GM18498 (cell line): ENCODE results near the gene PLA2G6.
"Not testable (repeated sequence)": the region's sequence is repeated elsewhere in the genome, so short reads cannot be mapped to it uniquely, and the experiment has no call there.

Experiments used
- ATAC-seq: cut with Tn5 transposase; IDR thresholded peaks from one replicate; pipeline ENCODE4 v1.9.1; 2021; ENCODE audit warnings: mild to moderate bottlenecking, moderate library complexity; ENCODE audit not compliant: unreplicated experiment

Gene PLA2G6

DNA sequence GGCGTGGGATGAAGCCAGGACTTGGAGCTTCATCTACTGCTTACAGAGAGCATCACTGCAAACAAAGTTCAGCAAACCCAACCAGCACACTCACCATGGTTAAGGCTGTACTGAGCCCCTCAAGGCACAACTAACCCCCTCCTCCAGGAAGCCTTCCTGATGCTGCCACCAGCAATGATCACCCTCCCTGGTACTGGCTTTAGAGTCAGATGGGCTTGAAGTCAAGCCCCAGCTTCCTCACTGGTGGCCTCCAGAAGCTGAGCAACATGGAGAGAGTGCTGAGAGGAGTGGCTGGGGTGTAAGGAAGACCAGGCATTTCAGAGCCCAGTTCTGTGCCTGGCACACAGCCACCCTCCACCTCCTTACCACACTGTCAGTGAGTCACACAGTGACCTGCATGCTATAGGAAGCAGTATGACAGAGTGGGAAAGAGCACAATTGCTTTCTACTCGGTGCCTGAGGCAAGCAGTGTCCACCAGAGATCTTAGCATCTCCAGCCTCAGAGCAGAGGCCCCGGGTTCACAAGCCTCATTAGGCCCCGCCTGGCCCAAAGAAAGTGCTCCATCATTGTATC is 46.4 kb downstream of the PLA2G6 start:
- ATAC-seq: no peak

DNA sequence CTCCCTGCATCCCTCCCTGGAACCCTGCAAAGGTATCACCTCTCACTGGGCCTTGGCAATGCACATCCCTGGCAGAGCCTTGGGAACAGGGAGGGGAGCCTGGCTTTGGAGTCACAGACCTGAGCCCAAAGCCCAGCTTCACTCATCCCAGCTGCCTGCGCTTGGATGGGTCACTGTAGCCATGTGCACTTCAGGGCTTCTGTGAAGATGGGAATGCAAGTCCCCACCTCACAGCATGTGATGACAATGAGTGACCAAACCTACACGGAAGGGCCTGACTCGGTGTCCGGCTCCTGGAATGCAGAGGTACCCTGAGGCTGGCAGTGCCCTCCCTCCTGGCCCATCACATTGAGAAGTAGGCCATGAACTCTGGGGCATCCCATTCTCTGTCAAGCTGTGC is 48.3 kb downstream of the PLA2G6 start:
- no peak for ATAC-seq

GRCh38 chr22:38132794-38133193 is 48.8 kb downstream of the PLA2G6 start:
- ATAC-seq: no peak

DNA sequence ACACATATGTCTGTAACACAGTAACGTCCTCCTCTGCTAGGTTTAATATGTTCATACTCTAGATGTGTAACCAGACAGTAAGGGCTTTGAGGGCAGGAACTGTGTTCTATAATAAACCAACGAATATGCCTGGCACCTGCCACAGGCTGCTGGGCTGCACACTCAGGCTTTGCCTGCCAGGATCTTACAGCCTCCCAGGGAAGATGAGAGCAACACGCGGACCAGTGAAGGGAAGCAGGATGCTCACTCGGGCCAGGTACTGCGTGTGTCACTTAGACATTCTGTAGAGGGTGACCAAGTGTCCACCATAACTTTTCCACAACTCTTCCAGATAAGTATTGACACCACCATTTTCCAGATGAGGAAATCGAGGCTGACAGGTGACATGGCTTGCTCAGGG is 49.5 kb downstream of the PLA2G6 start:
- ATAC-seq: no peak

DNA sequence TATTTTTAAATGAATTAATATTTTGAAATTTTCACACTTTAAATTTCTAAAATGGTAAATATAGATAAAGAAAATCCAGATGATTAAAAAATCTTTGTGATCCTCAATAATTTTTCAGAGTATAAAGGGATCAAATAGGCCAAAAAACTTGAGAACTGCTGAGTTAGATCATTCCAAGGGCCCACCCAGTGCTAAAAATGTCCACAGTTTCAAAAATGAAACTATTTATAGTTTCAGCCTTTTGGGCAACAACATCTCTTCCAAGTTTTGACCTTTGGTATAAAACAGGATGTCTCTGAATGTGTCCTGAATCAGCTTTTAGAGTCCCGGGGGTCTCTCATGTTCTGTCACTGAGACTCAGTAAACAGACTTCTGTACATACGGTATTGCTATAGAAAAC is 50.2 kb downstream of the PLA2G6 start:
- ATAC-seq: no peak

DNA sequence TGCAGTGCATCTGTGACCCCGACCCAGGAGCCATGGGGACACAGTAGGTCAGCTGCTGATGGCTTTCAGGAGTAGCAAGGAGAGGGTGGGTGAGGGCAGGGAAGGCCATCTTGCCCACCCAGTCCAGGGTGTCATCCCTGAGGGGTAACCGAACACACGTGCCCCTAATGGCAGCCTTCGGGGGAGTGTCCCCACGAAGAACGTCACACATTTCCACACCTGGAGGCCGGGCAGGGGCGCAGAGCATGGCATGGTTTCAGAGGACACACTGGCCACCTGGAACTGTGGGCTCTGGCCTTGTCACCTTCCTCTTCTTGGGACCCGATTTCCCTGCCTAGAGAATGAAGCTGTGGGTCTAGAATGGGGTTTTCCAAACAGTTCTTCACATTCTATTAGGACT is 51.8 kb downstream of the PLA2G6 start:
- no peak for ATAC-seq

GRCh38 chr22:38129021-38129420 is 52.6 kb downstream of the PLA2G6 start:
- no peak for ATAC-seq

DNA sequence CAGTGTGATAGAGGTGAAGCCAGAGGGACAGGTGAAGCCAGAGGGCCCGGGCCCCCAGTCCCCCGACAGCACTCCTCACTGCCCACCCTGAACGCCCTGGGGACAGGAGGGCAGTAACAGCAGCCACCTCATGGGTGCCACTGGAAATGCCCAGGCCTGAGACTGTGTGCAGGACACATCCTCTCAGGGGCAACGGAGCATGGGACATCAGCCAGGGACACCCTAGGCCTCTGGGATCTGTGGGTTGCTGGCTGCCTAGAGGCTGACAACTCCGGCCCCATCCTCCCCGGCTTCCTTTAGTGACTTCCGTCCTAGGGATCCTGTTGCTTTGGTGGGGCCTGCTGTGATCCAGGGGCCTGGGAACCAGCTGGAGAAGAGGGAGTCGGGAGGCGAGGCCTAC is 53.8 kb downstream of the PLA2G6 start:
- ATAC-seq: no peak

GRCh38 chr22:38126928-38127668 is 54.5 kb downstream of the PLA2G6 start:
- ATAC-seq: no peak

- no peak for ATAC-seq
These were observed 55.9 kb downstream of the PLA2G6 start for GRCh38 chr22:38125751-38126201.

DNA sequence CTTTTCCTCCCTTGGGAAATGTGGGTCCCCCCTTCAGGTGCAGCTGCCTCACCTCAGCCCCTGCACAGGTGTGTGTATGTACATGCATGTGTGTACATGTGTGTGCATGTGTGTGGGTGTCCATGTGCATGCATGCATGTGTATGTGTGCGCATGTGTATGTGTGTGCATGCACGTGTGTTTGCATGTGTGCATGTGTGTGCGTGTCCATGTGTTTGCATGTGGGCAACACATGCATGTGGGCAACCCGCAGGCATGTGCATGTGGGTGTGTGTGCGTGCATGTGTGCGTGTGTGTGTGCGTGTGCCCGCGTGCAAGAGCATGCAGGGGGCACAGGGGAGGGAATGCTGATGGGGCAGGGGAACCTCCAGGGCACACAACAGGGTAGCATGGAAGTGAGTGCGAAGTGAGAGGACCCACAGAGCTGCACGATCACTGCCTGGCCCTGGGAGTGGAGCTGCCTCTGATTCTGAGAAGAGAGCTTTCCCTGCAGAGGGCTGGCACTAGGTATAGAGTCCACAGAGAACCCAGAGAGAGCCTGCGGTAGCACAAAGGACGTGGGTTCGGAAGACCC is 56.5 kb downstream of the PLA2G6 start:
- no peak for ATAC-seq

DNA sequence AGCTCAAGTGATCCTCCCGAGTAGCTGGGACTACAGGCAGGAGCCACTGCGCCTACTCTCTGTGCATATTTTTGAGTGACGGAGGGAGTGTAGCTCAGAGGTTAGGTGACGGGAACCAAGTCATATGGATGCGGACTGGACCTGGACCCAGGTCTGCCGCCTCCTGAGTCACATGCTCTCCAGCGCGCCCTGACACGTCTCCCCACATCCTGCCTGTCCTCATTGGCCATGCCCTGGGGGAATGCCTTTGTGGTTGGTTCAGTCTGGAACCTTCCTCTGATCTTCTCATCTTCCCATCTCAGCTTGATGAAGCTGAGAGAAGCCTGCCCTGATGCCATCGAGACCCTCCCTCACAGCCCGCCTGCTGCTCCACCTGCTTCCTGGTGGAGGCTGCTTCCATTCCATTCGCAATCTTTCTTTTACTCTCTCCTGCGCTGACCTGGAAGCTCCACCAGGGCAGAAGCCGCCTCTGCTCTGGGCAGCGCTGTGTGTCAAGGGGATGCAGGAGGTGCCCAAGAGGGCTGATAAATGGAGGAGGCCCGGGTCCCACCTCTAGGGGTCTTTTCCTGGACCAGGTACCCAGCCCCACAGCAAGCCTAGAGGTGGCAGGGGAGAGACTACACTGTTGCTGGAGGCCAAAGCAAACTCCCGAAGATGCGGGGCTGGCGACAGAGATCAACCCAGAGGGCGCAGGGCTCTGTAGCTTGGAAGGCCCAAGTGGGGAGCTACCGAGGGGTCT is 57.2 kb downstream of the PLA2G6 start:
- ATAC-seq: no peak

DNA sequence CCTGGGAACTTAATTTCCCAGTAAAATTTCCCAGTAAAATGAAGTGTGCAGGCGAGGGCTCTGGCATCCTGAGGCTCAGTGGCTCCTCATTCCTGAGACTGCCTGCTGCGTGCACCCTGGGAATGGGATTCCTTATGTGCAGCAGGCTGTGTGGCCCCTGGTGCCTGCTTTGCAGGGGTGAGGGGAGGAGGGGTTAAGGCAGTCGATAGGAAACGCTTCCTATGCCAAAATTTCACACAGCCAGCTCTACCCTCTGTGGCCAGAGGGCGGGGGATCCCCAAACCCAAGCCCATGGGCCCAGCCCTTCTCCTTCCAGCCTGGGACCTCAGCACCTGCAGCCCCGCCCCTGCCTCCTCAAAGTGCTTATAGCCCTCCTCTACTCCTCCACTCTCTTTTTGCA is 59.0 kb downstream of the PLA2G6 start:
- no peak for ATAC-seq

DNA sequence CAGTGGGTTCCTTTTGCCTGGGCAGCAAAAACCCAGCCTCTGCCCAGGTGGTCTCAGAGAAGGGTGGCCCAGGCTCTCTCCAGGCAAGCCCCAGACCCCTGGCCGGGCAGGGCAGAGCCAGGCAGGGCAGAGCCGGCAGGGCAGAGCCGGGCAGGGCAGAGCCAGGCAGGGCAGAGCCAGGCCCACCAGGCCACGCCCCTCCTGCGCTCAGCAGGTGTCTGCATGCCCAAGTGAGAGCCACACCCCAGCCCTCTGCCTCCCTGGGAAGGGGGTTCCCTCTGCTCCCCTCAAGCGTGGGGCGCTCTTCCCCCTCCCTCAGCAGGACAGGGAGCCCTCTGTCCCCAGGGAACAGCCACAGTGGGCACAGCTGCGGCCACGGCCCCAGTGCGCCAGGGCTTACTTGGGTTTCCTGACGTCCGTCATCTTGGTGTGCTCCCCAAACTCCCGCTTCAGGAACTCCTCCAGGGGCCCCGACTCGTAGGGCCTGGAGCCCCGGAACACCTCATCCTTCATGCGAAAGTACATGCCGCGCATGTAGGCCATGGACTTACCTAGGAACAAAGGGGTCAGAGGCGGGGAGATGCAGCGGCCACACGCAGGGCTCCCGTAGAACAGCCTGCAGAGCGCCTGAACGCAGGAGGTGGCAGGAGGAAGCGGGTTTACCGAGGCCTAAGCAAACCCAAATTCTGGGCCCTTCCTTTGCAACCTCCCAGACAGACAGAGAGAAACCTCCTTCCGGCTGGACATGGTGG is 61.1 kb downstream of the PLA2G6 start:
- ATAC-seq: no peak

DNA sequence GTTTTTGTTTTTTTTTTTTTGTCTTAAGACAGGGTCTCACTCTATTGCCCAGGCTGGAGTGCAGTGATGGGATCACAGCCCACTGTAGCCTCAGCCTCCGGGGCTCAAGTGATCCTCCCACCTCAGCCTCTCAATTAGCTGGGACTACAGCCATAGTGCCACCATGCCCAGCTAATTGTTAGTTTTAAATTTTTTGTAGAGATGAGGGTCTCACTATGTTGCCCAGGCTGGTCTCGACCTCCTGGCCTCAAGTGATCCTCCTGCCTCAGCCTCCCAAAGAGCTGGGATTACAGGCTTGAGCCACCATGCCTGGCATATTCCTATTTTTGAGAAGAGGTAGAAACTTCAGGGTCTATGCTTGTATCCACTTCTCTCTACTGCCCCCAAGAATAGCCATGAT is 62.9 kb downstream of the PLA2G6 start:
- ATAC-seq: not testable (repeated sequence)

GRCh38 chr22:38118182-38118581 is 63.4 kb downstream of the PLA2G6 start:
- ATAC-seq: no peak

GRCh38 chr22:38117556-38117955 is 64.1 kb downstream of the PLA2G6 start:
- not testable (repeated sequence) for ATAC-seq

DNA sequence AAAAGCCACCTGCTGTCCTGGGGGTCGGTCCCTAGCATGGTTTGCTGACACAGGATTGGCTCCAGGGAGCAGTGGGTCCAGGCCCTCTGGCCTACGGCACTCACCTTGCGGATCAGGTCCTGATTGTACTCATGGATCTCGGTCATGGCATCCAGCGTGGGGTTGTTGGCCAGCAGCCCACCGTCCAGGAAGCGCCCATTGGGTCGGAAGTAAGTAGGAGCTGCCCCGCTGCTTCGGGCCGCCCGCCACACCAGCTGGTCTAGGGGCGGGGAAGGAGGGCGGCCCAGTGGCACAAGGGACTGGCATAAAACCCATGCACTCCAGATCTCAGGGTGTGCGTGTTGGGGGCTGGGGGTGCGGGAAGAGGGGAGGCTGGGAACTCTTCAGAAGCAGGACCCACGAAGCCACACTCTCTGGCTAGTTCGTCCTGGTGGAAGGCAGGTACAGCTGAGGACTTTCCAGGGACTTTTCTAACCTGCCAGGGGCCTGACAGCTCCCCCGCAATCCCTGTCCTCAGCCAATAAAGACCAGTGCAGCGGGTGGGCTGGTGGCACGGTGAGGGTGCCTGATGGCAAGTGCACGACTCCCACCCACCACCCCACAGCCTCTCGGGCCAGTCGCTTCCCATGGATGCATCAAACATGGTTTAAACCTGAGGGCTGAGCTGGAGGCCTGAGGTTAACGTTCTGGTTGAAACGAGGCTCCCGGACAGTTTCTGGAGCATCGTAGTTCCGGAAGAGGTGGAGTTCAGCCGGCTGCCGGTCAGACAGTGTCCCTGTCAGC is 66.0 kb downstream of the PLA2G6 start:
- no peak for ATAC-seq

GRCh38 chr22:38114484-38115398 is 66.9 kb downstream of the PLA2G6 start:
- no peak for ATAC-seq
